Astrocyte of the spinal cord (primary cell): Measurements from ENCODE around the gene PANK4.
"Not testable (repeated sequence)": the region's sequence is repeated elsewhere in the genome, so short reads cannot be mapped to it uniquely, and the experiment has no call there.

Experiments
- DNase-seq: peaks from one replicate; pipeline ENCODE4 v3.0.0; 2011; ENCODE audit warnings: low read depth, low spot score
- H3K4me3 ChIP-seq: 2 replicates; pipeline ENCODE4 v1.5.1; 2011; ENCODE audit warnings: low read depth, mild to moderate bottlenecking, low read length, moderate library complexity
- CTCF ChIP-seq: IDR thresholded peaks from 2 replicates; pipeline ENCODE4 v1.5.1; 2012; ENCODE audit warnings: low read depth, mild to moderate bottlenecking, low read length, inconsistent platforms
- in situ Hi-C: cut with HindIII; loops from 2 replicates; pipeline ENCODE4 v1.10.0; 2017; ENCODE audit warnings: low sequenced_read_pairs

PANK4 gene

GRCh38 chr1:2463396-2463795, 63.0 kb downstream of the PANK4 start:
- no peak for TF ChIP-seq CTCF
- in situ Hi-C loops, result no loop called here

GRCh38 chr1:2462819-2463218, 63.6 kb downstream of the PANK4 start:
- no peak for TF ChIP-seq CTCF
- in situ Hi-C loops, result no loop called here
- no peak overlapping the region for H3K4me3 ChIP-seq
- no peak for DNase-seq

More at GRCh38 chr1:2463396-2463795, 63.0 kb downstream of the PANK4 start:
- peak; percentile 30 for DNase-seq
- no peak overlapping the region for H3K4me3 ChIP-seq

GRCh38 chr1:2460996-2461751, 65.2 kb downstream of the PANK4 start:
- no peak for TF ChIP-seq CTCF
- no peak for DNase-seq
- in situ Hi-C loops, result no loop called here
- H3K4me3 ChIP-seq, result no peak overlapping the region

GRCh38 chr1:2460203-2460602, 66.2 kb downstream of the PANK4 start:
- H3K4me3 ChIP-seq, result no peak overlapping the region
- in situ Hi-C loops, result no loop called here
- no peak for DNase-seq
- TF ChIP-seq CTCF, result no peak

GRCh38 chr1:2459757-2460156, 66.6 kb downstream of the PANK4 start:
- TF ChIP-seq CTCF, result peak; percentile 34
- in situ Hi-C loops, result no loop called here
- H3K4me3 ChIP-seq, result no peak overlapping the region
- peak; percentile 30 for DNase-seq

- H3K4me3 ChIP-seq, in situ Hi-C loops: not testable (repeated sequence)
Observed at GRCh38 chr1:2459102-2459753, 67.2 kb downstream of the PANK4 start.

GRCh38 chr1:2458687-2459086, 67.7 kb downstream of the PANK4 start:
- TF ChIP-seq CTCF, result no peak
- DNase-seq, result no peak
- in situ Hi-C loops, result no loop called here
- H3K4me3 ChIP-seq, result no peak overlapping the region

More at GRCh38 chr1:2459102-2459753, 67.2 kb downstream of the PANK4 start:
- DNase-seq, result not testable (repeated sequence)
